Stimulated activated CD4-positive, alpha-beta T cell treated with anti-CD3 and anti-CD28 coated beads, Interleukin-4, amount 100 ng/mL, for 1 hour (primary cell): ENCODE measurements around the gene GGCX.
A peak's percentile ranks its signal among the peaks of the same experiment; 100 is the strongest.
"Not testable (repeated sequence)": the region's sequence is repeated elsewhere in the genome, so short reads cannot be mapped to it uniquely, and the experiment has no call there.

Experiments used
- DNase-seq: peaks from one replicate; pipeline ENCODE4 v3.0.0-alpha.2; 2020

Gene GGCX

DNA sequence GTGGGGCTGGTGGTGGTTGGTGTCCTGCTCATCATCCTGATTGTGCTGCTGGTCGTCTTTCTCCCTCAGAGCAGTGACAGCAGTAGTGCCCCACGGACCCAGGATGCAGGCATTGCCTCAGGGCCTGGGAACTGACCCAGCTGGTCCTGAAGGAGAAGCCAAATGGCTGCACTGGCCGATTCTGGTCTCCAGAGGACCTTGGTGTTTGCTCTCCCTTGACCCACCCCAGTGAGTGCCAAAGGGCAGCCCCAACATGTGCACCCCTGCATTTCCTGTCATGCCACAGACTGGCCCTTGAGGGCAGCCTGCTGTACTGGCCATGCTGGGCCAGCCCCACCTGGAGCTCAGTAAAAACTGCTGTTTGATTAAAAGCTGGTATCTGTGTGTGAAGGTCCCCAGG is 31.7 kb upstream of the GGCX start:
- no peak for DNase-seq

DNA sequence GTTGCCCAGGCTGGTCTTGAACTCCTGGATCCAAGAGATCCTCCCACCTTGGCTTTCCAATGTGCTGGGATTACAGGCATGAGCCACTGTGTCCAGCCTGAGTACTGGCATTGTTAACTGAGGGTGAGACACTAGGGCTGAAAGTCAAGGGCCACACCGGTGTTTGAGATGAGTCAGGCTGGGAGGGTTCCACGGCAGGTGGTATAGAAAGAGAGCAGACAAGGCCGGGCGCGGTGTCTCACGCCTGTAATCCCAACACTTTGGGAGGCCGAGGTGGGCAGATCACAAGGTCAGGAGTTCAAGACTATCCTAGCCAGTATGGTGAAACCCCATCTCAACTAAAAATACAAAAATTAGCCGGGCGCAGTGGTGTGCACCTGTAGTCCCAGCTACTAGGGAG is 31.0 kb upstream of the GGCX start:
- DNase-seq = not testable (repeated sequence)

DNA sequence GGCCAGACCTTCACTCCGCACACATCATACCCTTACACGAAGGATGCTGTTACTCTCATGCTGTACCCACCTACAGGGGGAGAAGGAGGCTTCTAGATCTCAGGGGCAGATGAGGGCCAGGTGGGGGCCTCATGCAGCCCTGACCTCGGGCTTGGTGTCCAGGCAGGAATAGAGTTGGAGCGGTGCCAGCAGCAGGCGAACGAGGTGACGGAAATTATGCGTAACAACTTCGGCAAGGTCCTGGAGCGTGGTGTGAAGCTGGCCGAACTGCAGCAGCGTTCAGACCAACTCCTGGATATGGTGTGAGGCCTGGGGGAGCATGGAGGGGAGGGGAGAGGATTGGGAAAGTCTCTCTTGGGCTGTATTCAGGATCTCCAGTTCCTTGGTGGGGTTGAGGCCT is 30.3 kb upstream of the GGCX start:
- no peak for DNase-seq

DNA sequence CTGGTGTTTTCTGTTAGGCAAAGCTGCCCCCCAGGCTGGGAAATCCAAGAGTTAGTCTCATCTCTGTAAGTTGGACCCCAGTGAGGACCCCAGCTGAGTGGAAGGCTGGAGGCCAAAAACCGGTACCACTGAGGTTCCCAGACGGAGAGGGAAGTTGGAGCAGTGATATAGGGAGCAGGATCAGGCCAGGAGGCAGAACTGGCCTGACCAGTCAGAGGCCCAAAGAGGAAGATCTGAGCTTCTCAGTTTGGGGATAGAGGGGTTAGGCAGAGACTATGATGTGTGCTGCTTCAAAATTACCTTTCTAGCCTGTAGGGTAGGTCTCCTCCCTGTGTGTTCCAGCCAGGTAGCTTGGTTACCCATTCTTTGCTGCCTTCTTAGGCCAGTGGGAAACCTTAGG is 29.7 kb upstream of the GGCX start:
- no peak for DNase-seq

DNA sequence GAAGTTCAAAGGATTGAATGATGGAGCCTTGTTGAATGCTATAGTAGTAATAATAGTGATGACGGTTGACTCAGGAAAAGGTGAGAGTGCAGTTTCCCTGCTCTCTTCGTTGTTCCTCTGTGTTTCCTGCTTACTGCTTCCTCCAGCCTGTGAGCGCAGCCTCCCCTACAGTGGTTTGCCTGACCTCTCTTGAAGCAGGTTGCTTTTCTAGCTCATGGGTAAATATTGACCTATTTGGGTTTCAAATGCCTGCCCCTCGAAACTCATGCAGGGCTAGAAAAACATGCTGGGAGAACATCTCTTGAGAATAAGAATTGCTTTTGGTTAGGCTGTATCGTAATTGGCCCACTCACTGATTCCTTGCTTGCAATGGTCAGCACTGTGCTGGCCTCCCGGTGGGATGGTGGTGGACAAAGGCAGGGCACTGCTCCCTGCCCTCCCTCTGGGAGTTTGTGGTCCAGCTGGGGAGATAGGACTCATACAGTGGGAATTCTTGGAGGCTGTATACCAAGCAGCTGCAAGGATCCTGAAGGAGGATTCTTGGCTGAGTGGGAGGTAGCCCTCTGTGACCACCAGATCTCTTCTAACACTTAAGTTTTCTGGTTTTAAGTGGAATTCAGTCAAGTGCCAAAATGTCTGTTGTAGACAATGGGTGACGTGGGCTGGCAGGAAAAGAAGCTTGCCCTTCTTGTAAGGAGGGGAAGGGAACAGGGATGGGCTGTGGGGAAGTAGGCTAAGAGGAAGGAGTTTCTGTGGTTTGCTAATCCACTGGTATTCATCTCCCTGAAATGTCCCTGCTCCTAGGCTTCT is 28.9 kb upstream of the GGCX start:
- no peak for DNase-seq

DNA sequence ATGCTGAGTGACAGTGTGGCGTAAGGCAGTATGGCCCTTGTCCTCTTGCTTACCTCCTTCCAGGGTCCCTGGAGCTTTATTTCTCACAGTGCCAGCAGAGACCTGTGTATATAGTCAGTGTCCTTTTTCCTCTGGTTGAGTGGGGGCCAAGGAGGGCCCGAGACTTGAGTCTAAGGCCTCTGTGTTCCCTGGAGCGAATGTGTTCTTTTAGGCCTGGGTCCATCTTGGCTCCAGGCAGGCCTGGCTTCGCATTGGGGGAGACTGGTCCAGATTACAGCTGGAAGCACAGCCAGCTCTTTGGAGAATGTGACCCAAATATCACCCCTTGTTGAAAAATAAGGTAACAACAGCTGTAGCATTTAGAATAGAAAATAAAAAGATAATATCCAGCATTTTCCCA is 27.9 kb upstream of the GGCX start:
- no peak for DNase-seq

DNA sequence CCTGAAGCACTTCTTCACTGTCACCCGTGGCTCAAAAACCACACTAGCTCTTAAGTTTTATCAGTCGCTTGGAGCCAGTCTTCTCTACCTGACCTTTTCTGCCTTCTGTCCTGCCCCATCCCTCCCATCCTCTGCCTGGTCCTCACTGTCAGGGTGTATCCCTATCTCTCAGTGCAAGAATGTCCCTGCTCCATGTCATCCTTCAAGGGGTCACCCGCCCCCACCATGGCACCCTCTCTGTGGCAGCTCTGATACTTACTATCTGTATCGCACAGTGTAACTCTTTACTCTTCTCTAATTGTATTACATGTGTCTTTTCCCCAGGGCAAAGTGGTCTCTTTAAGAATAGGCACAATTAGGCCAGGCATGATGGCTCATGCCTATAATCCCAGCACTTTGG is 27.4 kb upstream of the GGCX start:
- DNase-seq = no peak

DNA sequence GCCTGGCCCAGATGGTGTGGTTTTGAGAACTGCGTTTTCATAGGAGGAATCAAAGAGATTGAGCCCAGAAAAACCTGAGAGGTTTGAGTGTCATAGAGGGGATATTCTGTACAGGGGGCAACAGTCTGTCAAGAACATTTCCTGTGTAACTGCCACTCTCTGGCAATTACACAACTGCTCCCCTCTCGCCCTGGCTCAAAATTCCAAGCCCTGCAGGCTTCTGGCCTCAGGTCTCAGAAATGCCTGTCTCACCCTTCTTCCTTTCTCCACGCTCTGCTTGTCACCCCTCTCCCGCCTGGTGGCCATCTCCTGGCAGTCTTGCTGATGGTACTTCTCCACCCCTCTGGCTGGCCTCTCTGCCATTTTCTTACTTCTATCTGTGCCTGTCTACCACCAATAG is 26.9 kb upstream of the GGCX start:
- DNase-seq = no peak

DNA sequence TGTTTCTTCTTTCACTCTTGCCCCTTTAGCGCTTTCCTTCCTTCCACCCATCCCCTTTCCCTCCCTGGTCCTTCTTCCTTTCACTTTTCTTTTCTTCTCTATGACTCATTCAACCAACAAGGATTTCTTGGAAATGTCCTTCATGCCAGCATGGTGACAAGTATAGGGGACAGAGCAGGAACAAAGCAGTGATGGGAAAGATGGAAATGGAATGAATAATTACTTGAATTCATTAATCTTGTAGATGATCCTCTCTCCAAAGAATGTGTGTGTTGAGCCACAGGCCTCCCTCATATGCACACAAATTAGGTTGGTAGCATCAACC is 24.4 kb upstream of the GGCX start:
- no peak for DNase-seq

DNA sequence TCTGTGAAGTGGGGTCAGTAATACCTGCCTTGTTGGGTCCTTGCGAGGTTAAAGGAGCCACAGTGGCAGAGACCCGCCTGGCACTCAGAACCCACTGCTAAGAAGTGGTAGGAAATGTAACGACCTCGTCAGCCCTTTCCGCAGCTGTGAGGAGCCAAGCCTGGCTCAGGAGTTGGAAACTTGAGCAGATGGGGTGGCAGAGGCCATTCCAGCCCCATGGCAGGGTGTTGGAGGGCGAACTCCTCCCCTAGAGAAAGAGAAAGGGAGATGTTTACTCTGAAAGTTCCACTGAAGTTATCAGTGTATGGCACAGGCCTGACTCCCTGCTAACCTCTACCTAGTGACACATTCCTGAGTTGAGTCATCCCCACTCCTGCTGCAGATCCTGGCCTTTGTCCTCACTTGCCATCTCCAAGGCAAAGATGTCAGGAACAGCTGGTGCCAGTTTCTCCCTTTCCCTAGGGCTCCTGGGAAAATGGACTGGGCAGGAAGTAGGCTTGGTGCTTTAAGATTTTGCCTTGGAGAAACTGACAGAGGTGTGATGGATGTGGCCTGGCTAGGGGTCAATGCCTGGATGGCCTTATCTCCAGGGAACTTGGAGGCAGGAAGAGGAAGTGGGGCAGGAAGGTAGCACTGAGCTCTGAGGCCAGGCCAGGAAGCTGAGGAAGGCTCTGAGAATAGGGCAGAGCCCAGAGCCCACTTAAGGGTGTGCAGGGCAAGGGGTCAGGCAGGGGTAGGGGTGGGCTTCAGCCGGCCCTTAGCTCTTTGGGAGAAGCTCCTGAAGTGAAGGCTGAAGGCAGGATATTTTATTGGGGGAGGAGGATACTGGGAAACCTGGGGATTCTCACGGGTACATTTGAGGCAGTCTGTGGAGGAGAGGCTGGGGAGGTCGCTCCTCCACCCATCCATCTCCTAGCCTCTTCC is 23.8 kb upstream of the GGCX start:
- no peak for DNase-seq

DNA sequence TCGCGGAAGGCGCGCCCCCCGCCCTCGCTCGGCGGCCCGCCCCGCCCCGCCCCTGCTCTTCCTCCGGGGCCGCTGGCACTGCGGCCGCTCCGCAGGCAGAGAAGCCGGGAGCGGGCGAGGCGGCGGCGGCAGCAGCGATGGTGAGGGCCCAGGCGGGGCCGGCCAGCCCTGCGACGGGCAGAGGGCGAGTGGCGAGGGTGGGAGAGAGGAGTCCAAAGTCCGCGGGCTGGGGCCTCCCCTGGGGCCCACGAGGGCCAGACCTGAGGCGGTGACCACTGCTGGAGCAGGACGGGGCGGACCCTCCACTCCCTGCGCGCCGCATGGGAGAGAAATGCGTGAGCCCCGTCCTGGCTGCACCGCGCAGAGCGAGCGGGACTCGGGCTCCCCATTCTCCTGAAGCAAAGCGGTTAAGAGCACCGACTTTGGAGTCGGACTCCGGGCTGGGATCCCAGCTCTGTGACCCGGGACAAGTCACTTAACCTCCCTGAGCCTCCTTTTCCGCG is 23.1 kb upstream of the GGCX start, which contains the start of gene VAMP5:
Gene VAMP5, plus strand, starts transcription at position 78 of the 503 bp plus-strand sequence. Its CDS starts 60 bp downstream, at position 138.
- DNase-seq = no peak

DNA sequence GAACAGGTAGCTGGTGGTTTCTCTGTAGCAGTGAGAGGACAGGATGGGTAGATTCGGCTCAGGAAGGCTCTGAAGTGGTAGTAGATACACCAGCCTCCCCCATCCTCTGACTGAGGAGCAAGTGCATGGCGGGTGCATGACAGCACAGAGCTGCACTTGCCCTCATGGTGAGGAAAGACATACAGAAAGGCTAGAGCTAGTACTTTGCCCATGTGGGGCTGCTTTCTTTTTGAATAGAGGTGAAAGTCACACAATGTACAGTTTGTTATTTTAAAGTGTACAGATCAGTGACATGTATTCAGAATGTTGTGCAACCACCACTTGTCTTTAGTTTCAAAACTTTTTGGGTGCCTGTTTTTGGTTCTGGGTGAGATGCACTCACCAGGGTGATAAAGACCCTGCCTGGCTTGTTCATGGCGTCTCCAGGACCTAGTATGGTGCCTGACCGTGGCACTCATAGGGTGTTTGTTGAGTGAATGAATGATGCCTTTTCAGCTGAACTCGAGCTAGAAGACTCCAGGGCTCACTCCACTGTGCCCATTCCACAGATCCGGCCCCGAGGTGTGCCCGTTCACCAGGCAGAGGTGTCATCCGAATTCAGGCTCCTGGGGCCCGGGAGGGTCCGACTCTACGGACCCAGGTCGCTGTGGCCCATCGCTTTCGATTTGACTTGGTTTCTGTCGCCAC is 22.5 kb upstream of the GGCX start:
- DNase-seq = peak; percentile 37

DNA sequence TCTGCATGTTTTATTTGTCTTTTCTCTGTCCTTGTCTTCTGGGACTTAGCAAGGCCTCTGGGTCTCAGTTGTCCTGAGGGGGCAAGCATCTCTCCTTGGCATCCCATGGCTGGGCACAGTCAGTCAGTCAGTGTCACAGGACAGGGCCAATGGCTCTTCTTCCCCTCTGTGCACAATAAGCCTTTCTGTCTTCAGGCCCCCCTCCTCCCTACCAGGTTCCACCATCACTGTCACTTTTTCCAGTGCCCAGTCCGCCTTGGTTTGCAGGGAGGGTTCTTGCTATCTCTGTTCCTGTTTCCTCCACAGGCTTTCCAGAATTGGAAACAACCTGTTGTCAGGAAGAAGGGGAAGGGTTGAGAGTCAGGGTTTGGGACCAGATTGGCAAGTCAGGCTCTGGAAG is 21.2 kb upstream of the GGCX start:
- no peak for DNase-seq

DNA sequence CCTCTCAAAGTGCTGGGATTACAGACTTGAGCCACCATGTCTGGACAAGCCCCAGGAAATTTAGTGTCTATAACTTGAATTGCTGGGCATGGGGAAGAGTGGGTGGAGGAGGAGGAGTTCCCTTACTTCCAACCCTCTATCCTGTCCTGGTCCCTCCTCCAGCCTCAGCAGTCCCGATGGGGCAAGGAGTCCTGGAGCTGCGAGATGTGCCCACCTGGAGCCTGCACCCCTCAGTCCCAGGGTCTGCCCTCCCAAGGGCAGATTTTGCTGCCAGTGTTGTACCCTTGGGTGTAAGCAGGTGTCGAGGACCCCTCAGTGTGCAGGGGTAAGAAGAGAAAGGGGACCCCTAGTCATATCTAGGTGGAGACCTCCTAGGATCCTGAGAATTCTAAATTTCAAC is 18.9 kb upstream of the GGCX start:
- no peak for DNase-seq

DNA sequence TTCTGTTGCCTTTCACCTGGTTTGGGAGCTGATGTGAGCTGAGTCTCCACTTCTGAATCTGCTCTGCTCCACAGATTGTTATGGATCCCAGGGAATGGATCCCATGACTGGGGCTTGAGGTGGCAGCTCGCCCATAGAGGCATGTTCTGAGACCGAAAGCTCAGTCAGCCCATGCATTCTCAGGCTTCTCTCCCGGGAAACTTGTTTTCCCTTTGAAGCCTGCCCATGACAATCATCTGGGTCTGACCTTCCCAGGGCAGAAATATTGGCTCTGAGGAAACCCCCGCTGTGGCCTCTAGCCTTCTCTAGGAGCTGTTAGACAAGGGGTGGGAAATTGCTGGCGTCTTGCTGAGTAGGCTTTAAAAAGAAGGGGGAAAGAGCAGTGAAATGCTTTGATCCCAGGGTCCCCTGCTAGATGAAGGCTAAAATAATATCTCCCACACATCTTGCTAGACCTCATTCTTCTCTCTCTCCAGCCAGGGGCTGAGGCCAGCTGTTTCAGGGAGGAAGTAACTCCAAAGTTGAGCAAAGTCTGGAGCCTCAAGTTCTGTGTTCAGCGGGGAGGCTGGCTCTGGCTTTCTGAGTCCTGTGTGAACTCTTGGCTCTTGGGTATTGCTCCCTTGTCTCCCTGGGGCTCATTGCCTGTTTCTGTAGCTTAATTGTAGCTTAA is 18.1 kb upstream of the GGCX start:
- no peak for DNase-seq

DNA sequence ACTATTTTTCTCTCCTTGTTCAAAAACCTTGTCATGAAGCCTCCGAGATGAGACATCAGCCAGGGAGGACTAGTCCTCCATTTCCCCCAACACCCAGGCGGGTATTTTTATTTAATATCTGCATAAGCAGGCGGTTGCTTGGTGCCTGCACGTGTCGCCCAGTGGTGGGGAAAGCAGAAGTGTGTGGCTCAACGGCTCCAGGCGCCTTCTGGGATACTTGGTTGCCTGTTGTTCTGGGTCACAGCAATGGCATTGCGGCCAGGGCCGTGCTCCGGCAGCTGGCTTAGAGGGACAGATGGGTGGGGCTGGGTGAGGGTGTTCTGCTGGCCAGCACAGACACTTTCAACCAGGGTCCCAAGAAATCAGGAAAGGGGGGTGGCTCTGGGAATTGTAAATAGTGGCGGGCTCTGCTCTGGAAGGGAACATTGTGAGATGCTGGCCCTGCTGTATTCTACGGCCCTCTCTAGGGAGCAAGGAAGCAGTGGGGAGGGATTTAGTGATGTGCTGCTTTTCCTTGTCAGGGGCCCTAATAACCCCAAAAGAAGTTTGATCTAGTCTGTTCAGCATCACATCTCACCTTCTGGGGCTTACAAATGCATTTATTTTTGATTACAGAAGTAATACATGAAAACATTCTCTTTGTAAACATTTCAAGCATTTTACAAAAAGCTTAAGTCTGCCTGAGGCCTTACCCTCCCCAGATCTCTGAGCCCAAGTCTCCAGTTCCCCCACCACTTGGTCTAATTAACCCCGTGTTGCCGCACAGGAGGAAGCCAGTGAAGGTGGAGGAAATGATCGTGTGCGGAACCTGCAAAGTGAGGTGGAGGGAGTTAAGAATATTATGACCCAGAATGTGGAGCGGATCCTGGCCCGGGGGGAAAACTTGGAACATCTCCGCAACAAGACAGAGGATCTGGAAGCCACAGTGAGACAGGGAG is 17.2 kb upstream of the GGCX start:
- peak; percentile 17 for DNase-seq

DNA sequence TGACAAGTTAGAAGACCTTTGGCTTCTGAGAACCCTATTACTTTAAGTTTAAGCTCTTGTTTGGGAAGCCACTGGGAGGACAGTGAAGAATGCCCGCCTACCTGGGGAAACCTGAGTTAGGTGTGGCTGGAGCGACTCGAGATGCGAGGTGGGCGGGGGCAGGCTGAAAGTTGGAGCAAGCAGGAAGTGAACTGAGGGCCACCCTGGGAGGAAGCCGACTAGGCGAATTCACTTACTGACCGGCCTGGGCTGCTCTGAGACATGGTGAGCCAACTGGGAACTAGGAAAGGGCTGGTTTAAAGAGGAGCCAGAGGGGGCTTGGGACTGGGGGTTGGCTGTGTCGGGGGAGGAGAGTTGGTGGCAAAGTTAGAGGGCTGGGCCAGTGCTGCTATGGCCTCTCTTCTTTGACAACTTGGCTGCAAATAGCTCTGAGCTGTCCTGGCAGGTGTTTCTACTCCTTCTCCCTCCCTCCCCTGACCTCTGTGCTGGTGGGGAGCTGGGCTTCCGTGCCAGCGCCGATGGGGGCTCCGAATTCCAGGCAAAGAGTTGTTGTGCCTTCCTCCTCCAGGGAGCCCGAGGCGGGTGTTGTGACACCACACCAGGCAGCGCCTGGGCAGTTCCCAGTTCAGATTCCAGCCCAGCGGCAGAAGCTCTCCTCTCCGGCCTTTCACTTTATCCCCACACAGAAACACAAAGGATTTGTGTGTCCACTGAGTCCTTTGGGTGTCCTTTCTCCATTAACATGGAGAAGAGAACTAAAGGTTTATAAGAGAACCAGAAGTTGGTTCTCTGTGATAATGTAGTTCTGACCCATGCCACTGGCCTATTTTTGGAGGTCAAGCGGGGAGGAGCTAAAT is 16.3 kb upstream of the GGCX start, which contains the start of gene VAMP8:
Gene VAMP8, plus strand, starts transcription at position 201 of the 857 bp plus-strand sequence. Its CDS starts 61 bp downstream, at position 262.
- peak; percentile 64 for DNase-seq

DNA sequence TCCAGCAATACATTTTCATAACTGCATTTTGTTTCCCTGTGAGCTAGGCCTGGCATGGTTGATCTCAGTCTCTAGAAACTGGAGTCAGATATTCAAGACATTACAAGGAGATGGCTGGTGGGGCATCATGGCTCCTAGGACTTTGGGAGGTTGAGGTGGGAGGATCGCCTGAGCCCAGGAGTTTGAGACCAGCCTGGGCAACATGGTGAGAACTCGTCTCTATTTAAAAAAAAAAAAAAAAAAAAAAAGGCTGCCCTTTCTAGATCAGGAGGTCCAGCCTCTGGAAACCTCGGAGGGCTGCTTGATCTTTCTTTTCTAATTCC is 15.7 kb upstream of the GGCX start:
- no peak for DNase-seq

DNA sequence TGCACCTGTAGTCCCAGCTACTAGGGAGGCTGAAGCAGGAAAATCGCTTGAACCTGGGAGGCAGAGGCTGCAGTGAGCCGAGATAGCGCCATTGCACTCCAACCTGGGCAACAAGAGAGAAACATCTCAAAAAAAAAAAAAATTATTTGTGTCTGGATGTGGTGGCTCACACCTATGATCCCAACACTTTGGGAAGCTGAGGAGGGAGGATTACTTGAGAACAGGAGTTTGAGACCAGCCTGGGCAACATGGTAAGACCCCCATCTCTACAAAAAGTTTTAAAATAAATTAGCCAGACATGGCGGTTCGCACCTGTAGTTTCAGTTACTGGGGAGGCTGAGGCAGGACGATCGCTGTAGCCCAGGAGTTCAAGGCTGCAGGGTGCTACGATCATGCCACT is 14.4 kb upstream of the GGCX start:
- no peak for DNase-seq

DNA sequence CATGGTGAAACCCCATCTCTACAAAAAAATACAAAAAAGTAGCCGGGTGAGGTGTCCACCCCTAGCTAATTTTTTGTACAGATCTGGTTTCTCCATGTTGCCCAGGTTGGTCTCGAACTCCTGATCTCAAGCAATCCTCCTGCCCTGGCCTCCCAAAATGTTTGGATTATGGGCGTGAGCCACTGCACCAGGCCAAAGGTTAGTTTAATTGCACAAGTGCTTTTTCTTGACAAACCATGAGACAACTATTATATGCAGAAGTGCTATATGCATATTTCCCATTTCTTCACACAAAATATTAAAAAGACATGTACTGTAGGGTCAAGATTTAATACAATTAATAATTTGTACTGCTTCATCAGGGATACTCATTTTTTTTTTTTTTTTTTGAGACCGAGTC is 5.0 kb upstream of the GGCX start:
- DNase-seq = no peak

DNA sequence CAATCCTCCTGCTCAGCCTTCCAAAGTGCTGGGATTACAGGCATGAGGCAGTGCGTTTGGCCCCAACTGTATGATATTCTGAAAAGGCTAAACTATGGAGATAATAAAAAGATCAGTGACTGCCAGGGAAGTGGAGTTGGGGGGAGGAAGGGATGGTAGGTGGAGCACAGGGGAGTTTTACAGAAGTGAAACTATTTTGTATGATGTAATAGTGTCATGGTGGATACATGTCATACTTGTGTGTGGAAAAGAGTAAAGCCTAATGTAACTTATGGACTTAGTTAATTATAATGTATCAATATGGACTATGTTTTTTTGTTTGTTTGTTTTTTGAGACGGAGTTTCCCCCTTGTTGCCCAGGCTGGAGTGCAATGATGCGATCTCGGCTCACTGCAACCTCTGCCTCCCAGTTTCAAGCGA is 2.9 kb upstream of the GGCX start:
- no peak for DNase-seq
